HG03442 (cell line): Measurements from ENCODE around the gene NOX5.
"Not testable (repeated sequence)": the region's sequence is repeated elsewhere in the genome, so short reads cannot be mapped to it uniquely, and the experiment has no call there.

Source experiments
- ATAC-seq: cut with Tn5 transposase; IDR thresholded peaks from one replicate; pipeline ENCODE4 v1.9.1; 2021; ENCODE audit warnings: mild to moderate bottlenecking, moderate library complexity; ENCODE audit not compliant: unreplicated experiment

Gene NOX5, protein sequence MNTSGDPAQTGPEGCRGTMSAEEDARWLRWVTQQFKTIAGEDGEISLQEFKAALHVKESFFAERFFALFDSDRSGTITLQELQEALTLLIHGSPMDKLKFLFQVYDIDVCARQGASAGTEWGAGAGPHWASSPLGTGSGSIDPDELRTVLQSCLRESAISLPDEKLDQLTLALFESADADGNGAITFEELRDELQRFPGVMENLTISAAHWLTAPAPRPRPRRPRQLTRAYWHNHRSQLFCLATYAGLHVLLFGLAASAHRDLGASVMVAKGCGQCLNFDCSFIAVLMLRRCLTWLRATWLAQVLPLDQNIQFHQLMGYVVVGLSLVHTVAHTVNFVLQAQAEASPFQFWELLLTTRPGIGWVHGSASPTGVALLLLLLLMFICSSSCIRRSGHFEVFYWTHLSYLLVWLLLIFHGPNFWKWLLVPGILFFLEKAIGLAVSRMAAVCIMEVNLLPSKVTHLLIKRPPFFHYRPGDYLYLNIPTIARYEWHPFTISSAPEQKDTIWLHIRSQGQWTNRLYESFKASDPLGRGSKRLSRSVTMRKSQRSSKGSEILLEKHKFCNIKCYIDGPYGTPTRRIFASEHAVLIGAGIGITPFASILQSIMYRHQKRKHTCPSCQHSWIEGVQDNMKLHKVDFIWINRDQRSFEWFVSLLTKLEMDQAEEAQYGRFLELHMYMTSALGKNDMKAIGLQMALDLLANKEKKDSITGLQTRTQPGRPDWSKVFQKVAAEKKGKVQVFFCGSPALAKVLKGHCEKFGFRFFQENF

DNA sequence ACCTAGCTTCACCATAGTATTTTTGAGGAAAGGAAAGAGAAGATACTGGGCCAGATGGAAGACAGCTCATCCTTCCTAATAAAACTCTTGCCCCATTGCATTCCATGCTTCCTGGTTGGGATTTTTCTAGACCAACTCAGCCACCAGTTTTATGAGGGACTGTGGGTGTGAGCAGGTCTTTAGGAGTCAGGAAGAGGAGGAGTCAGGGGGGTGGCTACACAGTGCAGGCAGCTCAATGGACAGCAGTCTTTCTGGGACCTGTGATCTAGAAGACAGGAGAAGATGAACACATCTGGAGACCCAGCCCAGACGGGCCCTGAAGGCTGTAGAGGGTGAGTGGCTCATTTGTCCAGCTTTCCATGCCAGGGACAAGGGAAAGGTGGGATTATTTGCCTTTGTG, at the start of gene NOX5:
Gene NOX5 (plus strand): TSS at position 242 of the 400 bp plus-strand sequence. CDS start 41 bp downstream, at position 283.
- no peak for ATAC-seq

DNA sequence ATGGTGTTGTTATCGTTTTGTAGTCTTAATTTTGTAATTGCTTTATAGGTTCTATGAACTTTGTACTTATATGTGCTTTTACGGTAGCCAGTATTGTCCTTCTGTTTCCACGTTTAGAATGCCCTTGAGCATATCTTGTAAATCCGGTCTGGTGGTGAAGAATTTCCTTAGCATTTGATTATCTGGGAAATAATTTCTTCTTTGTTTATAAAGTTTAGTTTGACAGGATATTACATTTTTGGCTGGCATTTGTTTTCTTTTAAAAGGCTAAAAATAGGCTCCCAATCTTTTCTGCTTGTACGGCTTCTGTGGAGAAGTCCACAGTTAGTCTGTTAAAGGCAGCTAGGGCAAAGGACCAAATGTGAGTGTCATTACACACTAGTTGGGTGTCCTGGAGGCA, 47.5 kb upstream of the NOX5 start:
- no peak for ATAC-seq

DNA sequence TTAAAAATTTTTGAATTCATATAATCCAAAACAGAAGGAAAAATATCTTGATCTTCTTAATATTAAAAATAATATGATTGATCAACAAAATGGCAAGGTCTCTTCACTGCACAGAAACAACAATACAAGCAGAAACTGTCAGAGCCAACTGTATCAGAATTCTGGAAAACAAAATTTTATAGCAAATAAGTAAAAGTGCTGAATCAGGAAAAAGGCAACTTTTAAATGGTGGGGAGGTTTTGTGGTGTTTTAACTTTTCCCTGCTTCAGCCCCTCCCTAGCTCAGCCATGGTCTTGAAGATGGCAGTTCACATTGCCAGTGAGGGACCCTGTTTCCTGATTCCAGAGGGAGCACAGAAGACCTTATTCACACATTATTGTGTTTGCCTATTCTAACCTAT, 46.5 kb upstream of the NOX5 start:
- no peak for ATAC-seq

DNA sequence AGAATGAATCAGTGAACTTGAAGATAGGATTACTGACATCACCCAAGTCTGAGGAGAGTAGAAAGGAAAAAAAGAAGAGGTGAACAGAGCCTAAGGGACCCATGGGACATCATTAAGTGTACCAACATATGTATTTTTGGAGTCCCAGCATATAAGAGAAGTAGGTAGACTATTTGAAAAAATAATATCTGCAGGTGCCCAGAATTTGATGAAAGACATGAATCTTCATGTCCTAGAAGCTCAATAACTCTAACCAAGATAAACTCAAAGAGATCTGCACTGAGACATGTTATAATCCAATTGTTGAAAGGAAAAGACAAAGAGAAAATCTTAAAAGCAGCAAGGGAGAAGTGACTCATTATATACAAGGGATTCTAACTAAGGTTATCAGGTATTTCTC, 45.2 kb upstream of the NOX5 start:
- ATAC-seq: no peak

DNA sequence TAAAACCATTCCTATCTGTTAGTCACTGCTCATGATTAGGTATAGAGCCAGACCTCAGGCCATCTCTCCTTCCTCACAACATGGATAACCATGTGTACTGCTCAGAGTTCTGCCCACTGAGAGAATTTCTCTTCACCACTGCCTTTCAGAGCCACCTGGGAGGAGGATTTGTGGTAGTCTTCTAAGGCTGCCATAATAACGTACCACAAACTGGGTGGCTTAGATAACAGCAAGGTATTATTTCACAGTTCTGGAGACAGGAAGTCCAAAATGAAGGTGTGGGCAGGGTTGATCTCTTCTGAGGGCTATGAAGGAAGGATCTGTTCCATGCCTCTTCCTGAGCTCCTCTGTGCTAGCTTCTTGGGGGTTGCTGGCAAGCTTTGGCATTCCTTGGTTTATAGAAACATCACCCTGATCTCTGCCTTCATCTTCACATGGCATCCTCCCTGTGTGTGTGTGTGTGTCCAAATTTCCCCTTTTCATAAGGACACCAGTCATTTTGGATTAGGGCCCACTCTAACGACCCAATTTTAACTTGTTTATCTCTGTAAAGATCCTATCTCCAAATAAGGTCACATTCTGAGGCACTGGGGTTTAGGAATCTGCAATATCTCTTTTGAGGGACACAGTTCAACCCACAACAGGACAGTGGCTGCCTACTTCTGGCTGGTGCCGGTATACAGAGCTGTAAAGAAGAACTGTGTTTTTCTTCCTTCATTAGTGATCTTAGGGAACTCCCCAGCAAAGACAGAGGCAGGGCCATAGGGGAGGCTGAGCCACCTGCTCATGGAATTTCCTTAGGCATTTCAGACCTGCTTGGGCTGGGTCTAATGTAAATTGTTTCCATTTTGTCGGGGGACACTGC, 42.1 kb upstream of the NOX5 start:
- ATAC-seq: no peak

DNA sequence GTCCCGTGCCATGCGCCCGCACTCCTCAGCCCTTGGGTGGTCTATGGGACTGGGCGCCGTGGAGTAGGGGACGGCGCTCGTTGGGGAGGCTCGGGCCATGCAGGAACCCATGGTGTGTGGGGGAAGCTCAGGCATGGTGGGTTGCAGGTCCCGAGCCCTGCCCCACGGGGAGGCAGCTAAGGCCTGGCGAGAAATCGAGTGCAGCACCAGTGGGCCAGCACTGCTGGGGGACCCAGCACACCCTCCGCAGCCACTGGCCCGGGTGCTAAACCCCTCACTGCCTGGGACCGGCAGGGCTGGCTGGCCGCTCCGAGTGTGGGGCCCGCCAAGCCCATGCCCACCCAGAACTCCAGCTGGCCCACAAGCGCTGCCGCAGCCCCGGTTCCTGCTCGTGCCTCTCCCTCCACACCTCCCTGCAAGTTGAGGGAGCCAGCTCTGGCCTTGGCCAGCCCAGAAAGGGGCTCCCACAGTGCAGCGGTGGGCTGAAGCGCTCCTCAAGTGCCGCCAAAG, 38.8 kb upstream of the NOX5 start:
- not testable (repeated sequence) for ATAC-seq

DNA sequence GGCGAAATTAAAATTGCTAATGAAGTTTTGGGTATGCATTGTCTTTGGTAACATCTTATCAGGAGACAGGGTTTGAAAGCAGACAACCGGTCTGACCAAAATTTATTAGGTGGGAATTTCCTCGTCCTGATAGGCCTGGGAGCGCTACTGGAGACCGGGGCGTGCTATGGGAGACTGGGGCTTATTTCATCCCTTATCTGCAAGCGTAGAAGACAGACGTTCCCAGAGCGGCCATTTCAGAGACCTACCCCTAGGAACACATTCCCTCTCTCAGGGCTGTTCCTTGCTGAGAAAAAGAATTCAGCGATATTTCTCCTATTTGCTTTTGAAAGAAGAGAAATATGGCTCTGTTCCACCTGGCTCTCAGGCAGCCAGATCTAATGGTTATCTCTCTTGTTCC, 37.1 kb upstream of the NOX5 start:
- ATAC-seq: not testable (repeated sequence)

DNA sequence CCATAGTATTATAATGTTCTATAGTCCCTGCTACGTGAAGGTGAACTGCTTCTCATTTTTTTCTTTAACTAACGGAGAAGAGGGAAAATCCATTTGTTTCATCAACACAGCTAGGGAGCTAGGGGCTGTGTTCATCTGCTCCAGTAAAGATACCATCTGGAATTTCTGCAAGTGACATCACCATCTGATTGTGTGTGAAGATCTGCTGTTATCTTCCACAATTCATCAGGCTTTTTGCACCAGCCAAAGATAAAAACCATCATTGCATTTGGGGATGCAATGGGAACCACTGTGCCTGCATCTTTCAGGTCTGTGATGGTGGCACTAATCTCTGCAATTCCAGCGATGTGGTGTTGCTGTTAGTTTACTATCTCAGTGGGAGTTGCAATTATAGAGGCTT, 35.5 kb upstream of the NOX5 start:
- ATAC-seq: no peak

DNA sequence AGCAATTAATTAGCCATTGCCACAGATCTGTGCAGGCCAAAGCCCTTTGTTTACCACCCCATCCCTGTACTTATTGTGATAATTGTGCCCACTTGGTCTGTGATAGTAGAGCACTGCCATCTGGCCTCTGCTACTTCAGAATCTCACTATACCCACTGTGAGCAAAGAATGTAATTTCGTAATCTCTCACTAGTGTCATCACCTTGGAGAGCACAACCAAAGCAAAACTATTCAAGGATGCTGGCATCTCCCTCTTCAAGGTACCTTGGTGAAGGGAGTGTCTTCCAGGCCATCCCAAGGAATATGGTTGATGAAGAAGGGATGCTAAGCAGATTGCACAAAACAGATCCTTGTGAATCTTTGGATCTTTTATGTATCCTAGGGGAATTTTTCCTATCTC, 34.7 kb upstream of the NOX5 start:
- ATAC-seq: no peak

DNA sequence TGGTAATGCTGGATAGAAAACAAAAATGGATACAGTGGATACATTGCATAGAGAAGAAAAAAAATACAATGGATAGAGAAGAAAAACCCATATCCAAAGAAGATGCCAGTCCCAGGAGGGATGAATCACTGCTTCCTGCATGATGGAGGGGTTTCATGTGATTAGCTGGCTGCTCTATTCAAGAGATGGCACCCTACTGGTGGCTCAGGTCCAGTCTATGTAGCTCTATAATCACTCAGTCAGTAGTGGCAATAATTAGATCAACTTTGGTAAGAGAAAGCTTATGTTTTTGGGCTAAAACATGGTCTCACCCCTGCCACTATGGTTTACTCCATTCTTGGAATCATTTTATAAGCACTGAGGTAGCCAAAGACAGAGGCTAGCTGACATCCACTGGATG, 33.7 kb upstream of the NOX5 start:
- no peak for ATAC-seq

DNA sequence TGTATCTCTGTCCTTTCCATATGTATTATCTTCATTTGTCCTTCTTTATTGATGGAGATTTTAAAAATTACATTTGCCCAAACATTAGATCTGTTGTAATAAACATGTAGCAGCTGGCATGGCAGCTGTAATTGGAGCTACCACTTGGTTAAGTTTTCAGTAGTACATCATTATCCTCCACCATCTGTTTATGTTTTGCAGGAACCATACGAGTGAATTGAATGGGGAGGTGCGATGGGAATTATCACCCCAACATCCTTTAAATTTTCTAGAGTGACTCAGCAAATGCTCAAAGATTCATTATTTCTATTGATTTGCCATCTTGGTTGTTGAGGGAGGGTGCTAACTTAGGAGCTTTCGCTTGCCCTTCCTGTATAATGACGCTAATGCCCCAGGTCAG, 32.6 kb upstream of the NOX5 start:
- ATAC-seq: no peak

DNA sequence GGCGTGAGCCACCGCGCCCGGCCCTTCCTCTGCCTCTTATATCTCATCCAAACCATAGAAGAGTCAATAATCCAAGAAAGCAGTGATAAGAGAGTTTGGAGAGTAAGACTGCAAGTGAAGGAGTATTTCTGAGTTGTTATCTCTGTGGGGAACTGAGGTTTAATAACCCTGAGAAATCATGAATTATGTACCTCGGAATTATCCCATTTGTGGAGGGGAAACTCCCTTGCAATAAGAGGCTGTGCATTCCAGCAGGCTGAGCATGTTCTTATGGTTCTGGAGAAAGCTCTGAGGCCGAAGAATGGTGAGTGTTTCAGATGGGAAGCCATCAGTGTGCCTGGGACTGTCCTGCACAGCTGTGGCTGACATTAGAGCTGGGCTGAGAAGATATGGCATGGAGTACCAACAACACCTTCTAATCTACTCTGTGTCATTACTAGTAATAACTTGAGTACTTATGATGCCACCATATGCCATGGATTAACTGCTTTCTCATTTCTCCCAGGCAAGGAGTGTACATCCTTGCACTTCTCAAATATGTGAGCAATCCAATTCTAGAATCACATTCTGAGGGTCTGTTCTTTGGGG, 31.4 kb upstream of the NOX5 start:
- ATAC-seq: no peak

DNA sequence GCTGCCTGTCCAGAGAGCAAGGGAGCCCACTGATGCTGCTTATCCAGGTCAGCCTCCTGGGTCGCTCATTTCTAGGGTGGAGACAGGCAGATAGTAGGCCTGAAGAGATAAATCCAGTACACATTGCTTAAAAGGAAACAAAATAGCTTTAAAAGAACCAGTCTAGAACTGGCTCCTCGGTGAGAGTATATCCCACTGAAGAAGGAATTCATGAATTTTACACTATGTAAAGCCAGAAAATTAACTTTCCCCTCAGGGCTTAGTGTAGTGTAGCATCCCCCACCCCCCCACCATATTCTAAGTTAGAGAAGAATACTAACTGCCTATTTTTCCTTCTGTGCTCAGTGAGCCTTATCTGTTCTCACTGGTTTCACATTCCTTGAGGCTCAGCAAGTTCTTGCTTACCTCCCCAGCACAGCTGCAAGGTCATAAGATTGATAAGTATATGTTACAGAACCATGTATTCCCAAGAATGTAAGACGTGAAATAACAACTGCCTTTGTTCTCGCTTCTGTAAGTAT, 30.5 kb upstream of the NOX5 start:
- no peak for ATAC-seq

DNA sequence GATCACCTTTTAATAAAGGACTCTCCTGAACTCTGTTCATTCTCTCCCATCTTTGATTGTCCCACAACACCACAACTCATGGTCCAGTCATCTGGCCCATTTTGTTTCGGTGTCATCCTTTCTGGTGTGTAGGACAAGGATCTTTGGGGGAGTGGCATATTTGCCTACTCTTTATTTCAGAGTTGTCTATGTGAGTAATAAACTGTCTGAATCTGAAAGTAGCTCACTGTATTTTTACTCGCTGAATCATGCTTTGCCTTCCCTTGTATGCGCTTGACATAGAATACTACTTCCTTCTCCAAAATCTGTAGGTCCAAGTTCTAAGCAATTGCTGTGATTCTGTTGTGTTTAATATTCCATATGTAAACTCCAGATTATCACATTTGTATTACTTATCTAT, 29.9 kb upstream of the NOX5 start:
- no peak for ATAC-seq

DNA sequence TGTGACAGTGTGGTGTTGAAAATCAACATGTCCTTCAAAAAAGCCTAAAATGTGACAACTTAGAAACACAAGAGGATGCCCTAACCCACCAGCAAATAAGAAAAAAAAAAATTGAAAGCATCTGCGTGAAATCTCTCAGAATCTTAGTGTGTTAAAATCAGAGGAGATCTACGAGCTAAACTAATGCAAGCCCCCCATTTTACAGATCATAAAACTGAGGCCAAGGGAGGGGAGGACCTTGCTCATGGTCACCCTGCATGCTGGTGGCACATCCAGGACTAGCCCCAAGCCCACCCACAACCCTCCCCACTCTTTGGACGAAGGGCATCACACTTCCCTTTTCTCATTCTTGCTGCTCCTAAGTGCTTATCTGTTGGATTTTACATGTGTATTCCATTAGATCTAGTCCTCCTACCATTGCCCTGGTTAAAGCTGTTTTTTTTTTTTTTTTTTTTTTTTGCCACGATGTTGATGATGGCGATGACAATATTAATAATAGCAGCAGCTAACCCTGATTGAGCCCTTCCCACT, 29.1 kb upstream of the NOX5 start:
- no peak for ATAC-seq

DNA sequence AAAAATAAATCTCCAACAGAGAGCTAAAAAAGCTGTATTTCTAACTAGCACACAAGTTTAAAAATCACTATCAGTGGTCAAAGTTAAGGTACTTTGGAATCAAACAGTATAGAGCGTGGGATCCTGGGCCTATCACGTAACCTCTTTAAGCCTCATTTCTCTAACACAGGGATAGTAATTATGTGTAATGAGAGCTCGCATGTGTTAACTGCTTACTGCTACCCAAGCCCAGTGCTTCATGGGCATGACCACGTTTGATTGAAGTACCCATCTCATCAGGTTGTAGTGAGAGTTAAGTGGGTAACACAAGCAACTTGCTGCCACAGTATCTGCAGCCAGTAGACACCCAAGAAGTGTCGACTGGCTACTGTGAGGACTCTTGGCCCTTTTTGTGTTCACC, 28.2 kb upstream of the NOX5 start:
- ATAC-seq: no peak

DNA sequence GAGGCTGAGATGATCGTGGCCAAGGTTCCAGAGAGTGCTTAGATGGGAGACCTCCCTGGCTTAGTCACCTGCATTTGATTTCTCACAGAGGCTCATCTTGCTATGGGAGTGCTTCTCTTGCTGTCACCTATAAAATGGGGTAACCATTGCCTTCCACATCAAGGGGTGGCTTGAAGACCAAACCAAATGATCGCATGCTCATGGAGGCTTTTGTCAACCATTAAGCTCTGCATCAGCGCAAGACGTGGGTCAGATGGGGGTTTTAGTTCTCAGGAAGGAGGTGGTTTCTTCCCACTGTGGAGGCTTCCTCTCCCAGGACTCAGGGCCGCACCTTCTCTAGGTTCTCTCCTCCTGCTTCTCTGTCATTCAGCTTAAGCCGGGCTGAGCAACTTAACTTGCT, 27.4 kb upstream of the NOX5 start:
- ATAC-seq: no peak

DNA sequence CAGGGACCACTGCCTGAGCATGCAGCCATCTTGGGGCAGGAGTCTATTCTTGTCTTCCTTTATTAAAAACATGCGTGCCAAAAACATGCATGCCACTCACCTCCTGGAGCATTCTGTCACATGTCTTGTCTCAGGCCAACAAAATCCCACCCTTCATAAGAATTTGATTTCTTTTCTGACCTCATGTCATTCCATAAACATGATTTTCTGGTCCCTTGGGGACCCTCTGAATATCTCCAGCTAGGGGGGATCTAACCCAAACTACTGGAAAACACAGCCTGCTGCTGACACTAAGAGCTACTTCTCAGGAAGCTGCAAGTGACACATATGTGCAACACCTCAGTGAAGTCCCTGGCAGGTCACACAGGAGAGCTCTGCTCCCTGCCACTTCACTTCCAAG, 26.8 kb upstream of the NOX5 start:
- no peak for ATAC-seq

DNA sequence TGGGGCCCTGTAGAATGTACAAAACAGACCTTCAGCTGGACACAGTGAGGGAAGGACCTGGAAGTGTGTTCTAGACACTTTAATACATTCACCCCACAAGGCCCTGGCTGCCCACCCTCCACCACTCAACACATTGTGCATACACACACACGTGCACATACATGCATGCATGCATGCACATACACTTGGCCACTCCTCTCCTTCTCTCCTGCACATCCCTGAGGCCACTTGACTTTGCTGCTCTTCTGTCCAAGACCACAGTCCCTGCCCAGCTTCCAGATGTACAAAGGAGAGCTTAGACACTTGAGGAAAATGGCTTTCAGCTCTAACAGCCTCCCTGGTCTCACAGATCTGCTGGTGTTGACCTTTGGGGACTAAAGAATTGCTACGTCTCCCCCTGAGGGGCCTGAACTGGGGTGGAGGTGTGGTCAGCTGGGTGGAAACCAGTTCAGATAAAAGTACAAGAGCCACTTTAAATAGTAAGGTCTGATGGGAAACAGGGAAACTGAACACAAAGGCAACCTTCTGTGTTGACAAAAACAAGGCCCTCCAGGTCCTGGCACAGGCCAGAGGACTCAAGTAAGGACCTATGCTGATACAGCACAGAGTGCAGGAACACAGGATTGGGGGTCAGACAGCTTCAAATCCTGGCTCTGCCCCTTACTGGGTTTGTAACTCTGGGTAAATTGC, 24.8 kb upstream of the NOX5 start:
- ATAC-seq: no peak
